ENCODE results near the gene ZBP1.
A peak's percentile ranks its signal among the peaks of the same experiment; 100 is the strongest.
"Not testable (repeated sequence)": the region's sequence is repeated elsewhere in the genome, so short reads cannot be mapped to it uniquely, and the experiment has no call there.

The ZBP1 gene

GRCh38 chr20:57638173-57638894 is 18.1 kb upstream of the ZBP1 start:
- no peak for FAIRE-seq

DNA sequence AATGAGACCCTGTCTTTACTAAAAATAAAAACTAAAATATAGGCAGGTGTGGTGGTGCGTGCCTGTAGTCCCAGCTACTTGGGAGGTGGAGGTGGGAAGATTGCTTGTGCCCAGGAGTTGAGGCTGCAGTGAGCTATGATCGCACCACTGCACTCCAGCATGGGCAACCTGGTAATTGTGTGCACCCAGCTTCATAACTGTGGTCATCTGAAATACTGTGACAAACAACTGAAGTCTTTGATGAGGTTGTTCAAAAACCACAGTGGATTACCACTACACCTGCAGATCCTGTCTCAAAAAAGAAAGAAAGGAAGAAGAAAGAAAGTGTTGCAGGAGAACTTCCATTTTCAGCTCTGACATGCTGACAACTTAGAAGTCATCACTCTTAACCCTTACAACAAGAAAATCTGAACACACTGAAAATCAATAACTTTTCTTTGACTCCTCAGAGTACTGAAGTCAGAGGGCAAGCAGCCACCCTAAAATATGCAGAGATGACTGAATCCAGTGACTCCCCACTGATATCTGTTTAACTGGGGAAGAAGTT is 13.8 kb upstream of the ZBP1 start:
- no peak for FAIRE-seq

GRCh38 chr20:57632286-57632685 is 12.1 kb upstream of the ZBP1 start:
- FAIRE-seq, result no peak

- no peak for FAIRE-seq
Measured at GRCh38 chr20:57630061-57630460, 9.8 kb upstream of the ZBP1 start.

DNA sequence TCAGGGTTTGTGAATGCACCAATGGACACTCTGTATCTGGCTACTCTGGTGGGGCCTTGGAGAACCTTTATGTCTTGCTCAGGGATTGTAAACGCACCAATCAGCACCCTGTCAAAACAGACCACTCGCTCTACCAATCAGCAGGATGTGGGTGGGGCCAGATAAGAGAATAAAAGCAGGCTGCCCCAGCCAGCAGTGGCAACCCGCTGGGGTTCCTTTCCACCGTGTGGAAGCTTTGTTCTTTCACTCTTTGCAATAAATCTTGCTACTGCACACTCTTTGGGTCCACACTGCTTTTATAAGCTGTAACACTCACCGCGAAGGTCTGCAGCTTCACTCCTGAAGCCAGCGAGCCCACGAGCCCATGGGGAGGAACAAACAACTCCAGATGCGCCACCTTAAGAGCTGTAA is 9.3 kb upstream of the ZBP1 start:
- FAIRE-seq, result not testable (repeated sequence)

GRCh38 chr20:57628962-57629308 is 8.7 kb upstream of the ZBP1 start:
- FAIRE-seq, result not testable (repeated sequence)

DNA sequence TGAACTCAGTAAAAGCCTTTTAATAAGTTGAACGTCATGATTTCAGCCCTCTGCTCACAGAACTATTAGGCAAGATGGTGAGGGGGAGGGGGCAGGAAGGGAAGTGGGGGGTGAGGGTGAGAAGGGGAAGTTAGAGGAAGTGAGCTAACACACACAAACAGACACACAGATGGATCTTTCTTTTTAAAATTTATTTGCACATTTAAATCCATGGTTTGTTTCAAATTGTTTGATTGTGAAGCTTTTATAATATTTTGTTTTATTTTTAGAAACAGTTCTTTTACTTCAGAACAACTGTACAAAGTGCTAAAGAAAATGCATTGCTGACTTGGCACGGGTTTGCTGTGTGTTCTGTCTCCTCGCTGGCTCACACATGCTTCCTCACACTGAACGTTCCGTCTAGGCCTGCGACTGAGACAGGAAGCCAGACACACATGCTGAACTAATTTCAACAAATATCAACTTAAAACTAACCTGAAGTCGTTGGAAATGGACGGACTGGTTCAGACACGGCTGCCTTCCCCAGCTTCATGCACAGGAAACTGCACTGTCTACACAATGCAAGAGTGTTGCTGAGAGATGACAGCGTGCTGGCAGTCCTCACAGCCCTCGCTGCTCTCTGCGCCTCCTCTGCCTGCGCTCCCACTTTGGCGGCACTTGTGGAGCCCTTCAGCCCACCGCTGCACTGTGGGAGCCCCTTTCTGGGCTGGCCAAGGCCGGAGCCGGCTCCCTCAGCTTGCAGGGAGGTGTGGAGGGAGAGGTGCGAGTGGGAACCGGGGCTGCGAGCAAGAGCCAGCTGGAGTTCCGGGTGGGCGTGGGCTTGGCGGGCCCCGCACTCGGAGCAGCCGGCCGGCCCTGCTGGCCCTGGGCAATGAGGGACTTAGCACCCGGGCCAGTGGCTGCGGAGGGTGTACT is 8.1 kb upstream of the ZBP1 start:
- FAIRE-seq, result peak; percentile 79

GRCh38 chr20:57627339-57627738 is 7.1 kb upstream of the ZBP1 start:
- no peak for FAIRE-seq

- no peak for FAIRE-seq
Measured at GRCh38 chr20:57625978-57626377, 5.8 kb upstream of the ZBP1 start.

DNA sequence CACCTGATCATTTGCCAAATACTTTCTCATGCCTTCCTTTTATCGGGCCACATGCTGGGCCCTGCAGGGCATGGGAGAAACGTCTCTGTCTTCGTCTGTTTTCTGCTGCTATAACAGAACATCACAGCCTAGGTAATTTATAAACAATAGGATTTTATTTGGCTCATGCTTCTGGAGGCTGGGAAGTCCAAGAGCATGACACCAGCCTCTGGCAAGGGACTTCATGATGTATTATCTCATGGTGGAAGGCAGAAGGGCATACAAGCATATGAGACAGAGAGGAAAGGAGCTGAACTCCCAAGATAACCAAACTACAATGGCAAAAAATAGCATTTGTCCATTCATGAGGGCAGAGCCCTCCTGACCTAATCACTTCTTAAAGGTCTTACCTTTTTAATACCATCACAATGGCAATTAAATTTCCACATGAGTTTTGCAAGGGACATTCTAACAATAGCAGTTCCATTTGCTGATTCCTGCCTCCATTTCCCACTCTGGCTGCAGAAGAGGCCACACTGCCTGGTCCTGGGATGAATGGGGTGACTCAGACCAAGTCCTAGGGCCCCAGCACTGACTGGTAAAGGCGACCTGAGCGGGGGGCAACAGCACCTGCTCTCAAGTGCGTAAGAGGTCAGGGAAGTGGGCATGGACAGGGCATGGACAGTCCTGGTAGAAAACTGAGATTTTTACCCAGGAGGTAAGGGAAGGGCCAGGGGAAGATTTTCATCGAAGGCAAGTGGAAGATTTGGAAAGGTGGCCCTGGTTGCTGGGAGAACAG is 5.1 kb upstream of the ZBP1 start:
- no peak for FAIRE-seq

GRCh38 chr20:57624124-57624523 is 3.9 kb upstream of the ZBP1 start:
- no peak for FAIRE-seq

- FAIRE-seq, result no peak
Measured at GRCh38 chr20:57622579-57623381, 2.6 kb upstream of the ZBP1 start.

DNA sequence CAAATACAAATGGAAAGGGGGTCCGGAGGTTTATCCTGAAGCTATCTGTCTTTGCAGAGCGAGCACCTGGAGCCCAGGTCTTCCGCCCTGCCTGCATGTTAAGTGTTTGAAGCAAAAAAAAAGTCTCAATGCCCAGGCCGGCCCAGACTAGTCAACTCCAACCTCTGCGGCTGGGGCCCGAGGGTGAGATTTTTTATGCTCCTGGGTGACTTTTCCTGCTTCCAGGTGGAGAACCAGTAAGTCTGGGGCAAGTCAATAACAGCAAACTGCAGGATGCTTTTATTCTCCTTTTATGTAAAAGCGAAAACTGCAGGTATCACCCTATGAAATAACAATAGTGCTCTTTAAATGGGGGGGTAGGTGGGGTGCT is 2.0 kb upstream of the ZBP1 start:
- FAIRE-seq, result no peak

DNA sequence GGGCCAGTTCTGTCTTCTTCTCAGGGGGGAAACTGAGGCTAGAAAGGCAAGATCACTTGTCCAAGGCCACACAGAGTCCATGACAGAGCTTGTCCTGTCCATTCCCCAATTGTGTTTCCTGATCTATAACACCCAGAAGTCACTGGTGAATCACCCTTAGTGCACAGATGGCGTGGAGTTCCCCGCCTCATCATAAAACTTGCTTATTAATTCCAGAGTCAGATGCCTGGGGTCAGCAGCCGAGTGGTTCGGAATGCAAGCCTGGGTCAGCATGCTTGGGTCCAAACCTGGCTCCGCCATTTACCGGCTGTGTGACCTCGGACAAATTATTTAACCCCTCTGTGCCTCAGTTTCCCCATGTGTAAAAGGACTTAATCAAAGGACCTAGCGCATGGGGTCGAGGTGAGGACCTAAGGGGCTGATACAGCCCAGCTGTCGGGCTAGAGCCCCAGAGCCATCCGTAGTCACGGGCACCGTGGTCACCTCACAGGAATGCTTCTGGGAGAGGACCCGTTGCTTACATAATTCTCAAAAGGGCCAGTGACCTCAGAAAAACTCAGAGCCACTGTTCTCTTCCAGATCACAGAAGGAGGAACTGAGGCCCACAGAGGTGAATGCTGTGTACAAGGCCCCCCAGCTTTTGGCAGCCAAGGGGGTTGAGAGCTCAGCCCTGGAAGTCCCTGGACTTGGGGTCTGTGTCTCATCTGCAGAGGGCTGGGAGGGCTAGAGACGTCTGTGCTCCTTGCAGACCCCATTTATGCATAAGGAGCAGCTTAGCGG is 1.4 kb upstream of the ZBP1 start:
- FAIRE-seq, result no peak

- no peak for FAIRE-seq
Measured at GRCh38 chr20:57620999-57621398, 773 bp upstream of the ZBP1 start.

- FAIRE-seq, result no peak
Measured at GRCh38 chr20:57619051-57619831, 985 bp downstream of the ZBP1 start.

DNA sequence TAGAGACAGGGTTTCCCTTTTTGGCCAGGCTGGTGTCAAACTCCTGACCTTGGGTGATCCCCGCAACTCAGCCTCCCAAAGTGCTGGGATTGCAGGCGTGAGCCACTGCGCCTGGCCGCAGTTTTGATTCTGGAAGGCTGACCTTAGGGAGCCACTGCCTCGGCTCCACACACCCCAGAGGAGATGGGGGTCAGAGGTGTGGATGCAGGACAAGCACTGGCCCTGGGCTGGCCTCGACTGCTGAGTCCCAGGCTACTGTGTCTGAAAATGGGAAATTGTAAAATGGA is 1.5 kb downstream of the ZBP1 start:
- no peak for FAIRE-seq

- FAIRE-seq, result no peak
Measured at GRCh38 chr20:57618091-57618763, 2.0 kb downstream of the ZBP1 start.

DNA sequence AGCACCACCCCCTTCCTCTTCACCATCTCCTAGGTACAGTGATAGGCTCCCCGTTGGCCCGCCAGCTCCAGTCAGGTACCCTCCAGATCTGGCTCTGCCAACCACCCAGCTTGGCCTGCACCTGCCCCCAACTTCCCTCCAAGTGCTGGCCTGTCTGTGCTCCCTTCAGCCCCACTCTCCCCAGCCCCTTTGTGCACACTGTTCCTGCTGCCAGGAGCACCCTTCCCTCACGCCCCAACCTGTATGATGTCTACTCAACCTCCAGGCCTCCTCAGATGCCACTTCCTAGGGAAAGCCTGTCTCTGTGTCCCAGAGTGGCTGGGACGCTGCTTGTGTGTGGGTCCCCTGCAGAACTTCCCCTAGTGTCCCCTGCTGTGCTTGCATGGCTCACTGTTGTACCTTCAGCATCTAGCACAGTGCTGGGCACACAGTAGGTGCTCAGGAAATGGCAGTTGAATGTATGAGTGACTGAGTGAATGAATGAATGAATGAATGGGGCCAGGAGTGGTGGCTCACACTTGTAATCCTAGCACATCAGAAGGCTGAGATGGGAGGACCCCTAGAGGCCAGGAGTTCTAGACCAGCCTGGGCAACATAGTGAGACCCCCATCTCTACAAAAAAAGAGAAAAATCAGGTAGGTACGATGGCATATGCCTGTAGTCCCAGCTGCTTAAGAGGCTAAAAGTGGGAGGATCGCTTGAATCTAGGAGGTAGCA is 3.0 kb downstream of the ZBP1 start:
- no peak for FAIRE-seq

Measured in endometrium (tissue), 2 donors.